HEK293 (cell line): ENCODE measurements around the gene CORO7.
A peak's percentile ranks its signal among the peaks of the same experiment; 100 is the strongest.

Source experiments
- CTCF ChIA-PET: fragments of 350-600 bp; formaldehyde crosslinking; extraction: SDS; loops from one replicate; lab custom pipeline; 2021; ENCODE audit warnings: antibody characterized with exemption; lab: Yijun Ruan, JAX
- POLR2A ChIA-PET: fragments of 300-600 bp; formaldehyde crosslinking; extraction: SDS; loops from one replicate; lab custom pipeline; 2020; ENCODE audit warnings: antibody characterized with exemption, inconsistent platforms; lab: Yijun Ruan, JAX
- H3K27ac ChIP-seq: fragments of 200-500 bp; sonication (Bioruptor generic); 2 replicates; pipeline ENCODE4 v1.5.1; 2014; ENCODE audit warnings: low read depth, low read length, control low read depth, inconsistent platforms; ENCODE audit errors: extremely low read depth
- H3K36me3 ChIP-seq, 2 experiments: fragments of 200-500 bp in 1 of 2; sonication (Bioruptor generic) in 1 of 2; 1 replicate in 1 of 2; 2 replicates in 1 of 2; pipeline ENCODE4 v1.5.1; 2014 to 2017; ENCODE audit warnings: inconsistent platforms in 2 of 2, low read length in 2 of 2; ENCODE audit not compliant: control insufficient read depth in 2 of 2, insufficient read depth in 1 of 2
- H3K4me1 ChIP-seq: fragments of 200-500 bp; sonication (Bioruptor generic); 2 replicates; pipeline ENCODE4 v1.5.1; 2014; ENCODE audit warnings: mild to moderate bottlenecking, low read length, inconsistent platforms; ENCODE audit not compliant: control insufficient read depth, insufficient read depth
- H3K4me3 ChIP-seq: 2 replicates; pipeline ENCODE4 v1.5.1; 2011; ENCODE audit warnings: low read depth, mild to moderate bottlenecking, control low read depth, low read length, moderate library complexity
- H3K9me3 ChIP-seq: fragments of 200-500 bp; sonication (Bioruptor generic); 2 replicates; pipeline ENCODE4 v1.5.1; 2014; ENCODE audit warnings: low read depth, low read length, inconsistent platforms; ENCODE audit not compliant: control insufficient read depth, insufficient read depth
- AEBP2 ChIP-seq: fragments of 450-650 bp; formaldehyde crosslinking; IDR thresholded peaks from 2 replicates; pipeline ENCODE4 v1.5.1; 2016; ENCODE audit warnings: missing biosample characterization, missing genetic modification characterization, borderline replicate concordance
- CTCF ChIP-seq: fragments of 450-650 bp; formaldehyde crosslinking; IDR thresholded peaks from 2 replicates; pipeline ENCODE4 v1.5.1; 2016; ENCODE audit warnings: missing biosample characterization, missing genetic modification characterization
- GLIS1 ChIP-seq: fragments of 450-650 bp; formaldehyde crosslinking; IDR thresholded peaks from 2 replicates; pipeline ENCODE4 v1.5.1; 2016; ENCODE audit warnings: missing biosample characterization, missing genetic modification characterization
- GLIS2 ChIP-seq: fragments of 450-650 bp; formaldehyde crosslinking; IDR thresholded peaks from 2 replicates; pipeline ENCODE4 v1.5.1; 2016; ENCODE audit warnings: missing biosample characterization, missing genetic modification characterization
- KLF10 ChIP-seq: fragments of 450-650 bp; IDR thresholded peaks from 2 replicates; pipeline ENCODE4 v1.5.1; 2018; ENCODE audit warnings: missing biosample characterization, mild to moderate bottlenecking, missing genetic modification characterization
- KLF9 ChIP-seq: fragments of 450-650 bp; formaldehyde crosslinking; IDR thresholded peaks from 2 replicates; pipeline ENCODE4 v1.5.1; 2016; ENCODE audit warnings: missing biosample characterization, missing genetic modification characterization, low read depth
- MYNN ChIP-seq: fragments of 450-650 bp; formaldehyde crosslinking; IDR thresholded peaks from 2 replicates; pipeline ENCODE4 v1.5.1; 2016; ENCODE audit warnings: missing biosample characterization, missing genetic modification characterization, borderline replicate concordance
- SP2 ChIP-seq: fragments of 450-650 bp; formaldehyde crosslinking; IDR thresholded peaks from 2 replicates; pipeline ENCODE4 v1.5.1; 2016; ENCODE audit warnings: missing biosample characterization, missing genetic modification characterization
- SP3 ChIP-seq: fragments of 450-650 bp; formaldehyde crosslinking; IDR thresholded peaks from 2 replicates; pipeline ENCODE4 v1.5.1; 2016; ENCODE audit warnings: missing biosample characterization, missing genetic modification characterization
- SP7 ChIP-seq: fragments of 450-650 bp; formaldehyde crosslinking; IDR thresholded peaks from 2 replicates; pipeline ENCODE4 v1.5.1; 2016; ENCODE audit warnings: missing biosample characterization, missing genetic modification characterization
- ZBTB20 ChIP-seq: fragments of 450-650 bp; formaldehyde crosslinking; IDR thresholded peaks from 2 replicates; pipeline ENCODE4 v1.5.1; 2016; ENCODE audit warnings: missing biosample characterization, missing genetic modification characterization
- ZBTB26 ChIP-seq: fragments of 450-650 bp; formaldehyde crosslinking; optimal IDR thresholded peaks from 2 replicates; pipeline ENCODE3; 2016; ENCODE audit warnings: missing biosample characterization, mild to moderate bottlenecking, missing genetic modification characterization
- ZNF221 ChIP-seq: fragments of 450-650 bp; formaldehyde crosslinking; IDR thresholded peaks from 2 replicates; pipeline ENCODE4 v1.5.1; 2017; ENCODE audit warnings: missing biosample characterization, missing genetic modification characterization, borderline replicate concordance
- ZNF449 ChIP-seq: fragments of 450-650 bp; formaldehyde crosslinking; IDR thresholded peaks from 2 replicates; pipeline ENCODE4 v1.5.1; 2017; ENCODE audit warnings: missing biosample characterization, mild to moderate bottlenecking, missing genetic modification characterization, moderate library complexity
- ZSCAN5A ChIP-seq: fragments of 450-650 bp; formaldehyde crosslinking; IDR thresholded peaks from 2 replicates; pipeline ENCODE4 v1.5.1; 2016; ENCODE audit warnings: missing biosample characterization, missing genetic modification characterization

The CORO7 gene

GRCh38 chr16:4371357-4372000 is 44.9 kb downstream of the CORO7 start, which contains the start of gene VASN:
Gene VASN, plus strand, starts transcription at chr16:4371848. Its CDS starts 9,030 bp downstream, at chr16:4380878.
- no peak within 1 kb of the TSS; the same call in 1 of the 2 replicates for H3K27ac ChIP-seq
- H3K4me3 ChIP-seq, result peak within 1 kb of the TSS; percentile 45
- POLR2A ChIA-PET, result no interaction called here
- CTCF ChIA-PET, result interaction anchor here (0.7 to 3.3 kb wide), 3 partner anchors 12 to 57 kb away, joined by 3 to 32 read pairs (median 9); no protein-coding TSS in a partner anchor
- H3K4me1 ChIP-seq, result peaks cover 21% of the 10 kb centered on the region
- H3K9me3 ChIP-seq, result no peaks in the 10 kb centered on the region
- peak; percentile 82 for TF ChIP-seq KLF9 (tag by site-specific recombination)
- TF ChIP-seq SP2 (tag by site-specific recombination), result peak; percentile 66
- TF ChIP-seq ZNF221 (tag by site-specific recombination), result no peak
- TF ChIP-seq SP7 (tag by site-specific recombination), result no peak
- TF ChIP-seq GLIS1 (tag by site-specific recombination), result 0 out of 2 replicates have a peak, but pooled peaks have one; percentile 6
- TF ChIP-seq CTCF (tag by site-specific recombination), result no peak
- TF ChIP-seq AEBP2 (tag by site-specific recombination), result no peak
- TF ChIP-seq ZBTB20 (tag by site-specific recombination), result 0 out of 2 replicates have a peak, but pooled peaks have one; percentile 7
- no peak for TF ChIP-seq ZSCAN5A (tag by site-specific recombination)
- TF ChIP-seq MYNN (tag by site-specific recombination), result peak; percentile 61; the same call in 1 of the 2 replicates
- TF ChIP-seq SP3, result peak; percentile 87
- peak; percentile 38 for TF ChIP-seq GLIS2 (tag by site-specific recombination)
- TF ChIP-seq ZNF449 (tag by site-specific recombination), result no peak
- TF ChIP-seq ZBTB26 (tag by site-specific recombination), result peak; percentile 65
- peak; percentile 83 for TF ChIP-seq KLF10 (tag by site-specific recombination)
- no peaks in the 10 kb centered on the region; a peak in 1 of 3 replicates for H3K36me3 ChIP-seq
